ENCODE results near the gene TTBK1. TPM values are rescaled to one million over a fixed set of nuclear protein-coding genes. Genes with fewer than 3 reads are reported as not detected.

TTBK1 gene
- total and polyA plus RNA-seq, 2 donors: 0.05 to 0.09 TPM

- Histone ChIP-seq H3K4me3 (ENCODE audit: low read length in 2 of 2) (no peak overlapping the region), H3K9me3 (ENCODE audit: control insufficient read depth in 2 of 2, insufficient read depth in 1 of 2, low read length in 1 of 2) (no peaks in the 10 kb centered on the region), H3K27me3 (ENCODE audit: control insufficient read depth in 2 of 2, insufficient read depth in 1 of 2, low read length in 1 of 2) (peaks cover 0 to 30% of the 10 kb centered on the region in 2 donors), H3K4me1 (ENCODE audit: control insufficient read depth in 2 of 2, insufficient read depth in 2 of 2, low read length in 2 of 2) (peaks cover 0 to 3% of the 10 kb centered on the region in 2 donors), H3K36me3 (ENCODE audit: control insufficient read depth in 2 of 2, insufficient read depth in 2 of 2, low read length in 1 of 2) (no peaks in the 10 kb centered on the region), H3K27ac (ENCODE audit: low read depth in 1 of 2, low read length in 1 of 2) (no peak overlapping the region)
- WGBS: 96% methylated on average over 39 of the region's 39 CpGs
- DNase-seq (ENCODE audit: low read depth in 6 of 9, low spot score in 9 of 9): no peak
These were observed 19.6 kb downstream of the TTBK1 start for GRCh38 chr6:43262780-43263313.

DNA sequence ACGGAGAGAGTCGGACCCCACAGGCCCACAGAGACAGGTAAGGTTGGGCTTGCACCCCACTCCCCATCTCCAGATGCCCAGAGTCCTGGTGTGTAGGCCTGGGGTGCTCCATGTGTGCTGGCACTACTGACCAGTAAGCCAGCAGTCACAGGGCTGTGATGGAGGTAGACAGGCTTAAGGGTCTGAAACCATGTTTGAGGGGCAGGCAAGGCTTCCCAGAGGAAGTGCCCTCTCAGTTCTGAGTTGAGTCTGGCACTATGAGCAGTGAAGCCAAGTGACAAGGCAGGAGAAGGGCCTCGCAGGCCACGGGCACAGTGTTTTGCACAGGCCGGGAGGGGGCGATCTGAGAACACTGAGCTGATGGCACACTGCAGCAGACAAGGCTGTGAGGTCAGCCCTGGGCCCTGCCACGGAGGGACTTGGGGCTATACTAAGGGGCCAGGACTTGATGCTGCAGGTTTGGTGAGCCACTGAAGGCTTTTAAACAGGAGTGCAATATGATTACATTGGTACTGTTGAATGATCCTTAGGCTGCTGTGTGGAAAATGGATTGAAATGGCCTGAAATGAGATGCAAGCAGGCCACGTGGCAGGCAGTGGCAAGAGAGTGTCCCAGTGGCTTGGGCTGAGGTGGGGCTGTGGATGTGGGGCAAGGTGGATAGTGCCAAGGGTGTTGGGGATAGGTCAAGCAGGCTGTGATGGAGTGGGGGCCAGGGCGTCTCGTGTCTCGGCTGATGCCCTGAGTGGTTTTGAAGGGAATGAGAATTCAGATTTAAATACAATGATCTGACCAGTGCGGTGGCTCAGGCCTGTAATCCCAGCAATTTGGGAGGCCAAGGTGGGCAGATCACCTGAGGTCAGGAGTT lies 20.3 kb downstream of the TTBK1 start:
- 56% methylated on average over 12 of the region's 12 CpGs for WGBS
- DNase-seq (ENCODE audit: low read depth in 6 of 9, low spot score in 9 of 9): peak in 6 of 9 donors; percentile 26 to 70 (median 42)
- H3K36me3 ChIP-seq (ENCODE audit: control insufficient read depth in 2 of 2, insufficient read depth in 2 of 2, low read length in 1 of 2): no peaks in the 10 kb centered on the region
- no peak overlapping the region for H3K27ac ChIP-seq (ENCODE audit: low read depth in 1 of 2, low read length in 1 of 2)
- H3K27me3 ChIP-seq (ENCODE audit: control insufficient read depth in 2 of 2, insufficient read depth in 1 of 2, low read length in 1 of 2): peaks cover 0 to 36% of the 10 kb centered on the region in 2 donors
- H3K4me3 ChIP-seq (ENCODE audit: low read length in 2 of 2): no peak overlapping the region
- H3K4me1 ChIP-seq (ENCODE audit: control insufficient read depth in 2 of 2, insufficient read depth in 2 of 2, low read length in 2 of 2): peaks cover 0 to 3% of the 10 kb centered on the region in 2 donors
- no peaks in the 10 kb centered on the region for H3K9me3 ChIP-seq (ENCODE audit: control insufficient read depth in 2 of 2, insufficient read depth in 1 of 2, low read length in 1 of 2)

GRCh38 chr6:43264599-43265145 lies 21.4 kb downstream of the TTBK1 start:
- peaks cover 5 to 12% of the 10 kb centered on the region in 2 donors for H3K4me1 ChIP-seq (ENCODE audit: control insufficient read depth in 2 of 2, insufficient read depth in 2 of 2, low read length in 2 of 2)
- 92% methylated on average over 5 of the region's 5 CpGs for WGBS
- no peak overlapping the region for H3K4me3 ChIP-seq (ENCODE audit: low read length in 2 of 2)
- H3K9me3 ChIP-seq (ENCODE audit: control insufficient read depth in 2 of 2, insufficient read depth in 1 of 2, low read length in 1 of 2): no peaks in the 10 kb centered on the region
- DNase-seq (ENCODE audit: low read depth in 6 of 9, low spot score in 9 of 9): no peak
- peaks cover 2 to 41% of the 10 kb centered on the region in 2 donors for H3K27me3 ChIP-seq (ENCODE audit: control insufficient read depth in 2 of 2, insufficient read depth in 1 of 2, low read length in 1 of 2)
- no peaks in the 10 kb centered on the region for H3K36me3 ChIP-seq (ENCODE audit: control insufficient read depth in 2 of 2, insufficient read depth in 2 of 2, low read length in 1 of 2)
- H3K27ac ChIP-seq (ENCODE audit: low read depth in 1 of 2, low read length in 1 of 2): no peak overlapping the region

DNA sequence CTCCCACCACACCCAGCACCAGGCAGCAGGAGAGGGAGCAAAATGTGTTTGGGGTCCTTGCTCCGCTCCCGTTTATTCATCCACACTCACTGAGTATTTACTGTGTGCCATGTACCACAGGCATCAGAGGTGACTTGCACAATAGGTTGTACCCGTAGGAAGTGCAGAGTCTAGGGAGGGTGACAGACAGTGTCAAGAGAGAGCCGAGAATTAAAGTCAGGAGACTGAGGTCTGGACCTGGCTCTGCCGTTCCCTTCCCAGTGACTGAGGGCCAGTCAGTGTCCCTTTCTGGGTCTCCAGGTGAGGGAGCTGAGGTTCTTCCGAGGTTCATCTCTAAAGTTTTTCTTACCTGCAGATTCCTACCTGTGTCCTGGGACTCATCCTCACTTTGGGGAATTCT lies 22.3 kb downstream of the TTBK1 start:
- 95% methylated on average over 6 of the region's 6 CpGs for WGBS
- Histone ChIP-seq H3K4me1 (ENCODE audit: control insufficient read depth in 2 of 2, insufficient read depth in 2 of 2, low read length in 2 of 2) (peaks cover 9 to 20% of the 10 kb centered on the region in 2 donors), H3K27me3 (ENCODE audit: control insufficient read depth in 2 of 2, insufficient read depth in 1 of 2, low read length in 1 of 2) (peaks cover 2 to 50% of the 10 kb centered on the region in 2 donors), H3K4me3 (ENCODE audit: low read length in 2 of 2) (no peak overlapping the region), H3K27ac (ENCODE audit: low read depth in 1 of 2, low read length in 1 of 2) (no peak overlapping the region), H3K36me3 (ENCODE audit: control insufficient read depth in 2 of 2, insufficient read depth in 2 of 2, low read length in 1 of 2) (no peaks in the 10 kb centered on the region), H3K9me3 (ENCODE audit: control insufficient read depth in 2 of 2, insufficient read depth in 1 of 2, low read length in 1 of 2) (peaks cover 0 to 2% of the 10 kb centered on the region in 2 donors)
- no peak for DNase-seq (ENCODE audit: low read depth in 6 of 9, low spot score in 9 of 9)

GRCh38 chr6:43267619-43268354 lies 24.5 kb downstream of the TTBK1 start:
- WGBS: 96% methylated on average over 7 of the region's 7 CpGs
- no peak for DNase-seq (ENCODE audit: low read depth in 6 of 9, low spot score in 9 of 9)
- Histone ChIP-seq H3K36me3 (ENCODE audit: control insufficient read depth in 2 of 2, insufficient read depth in 2 of 2, low read length in 1 of 2) (no peaks in the 10 kb centered on the region), H3K27me3 (ENCODE audit: control insufficient read depth in 2 of 2, insufficient read depth in 1 of 2, low read length in 1 of 2) (peaks cover 2 to 72% of the 10 kb centered on the region in 2 donors), H3K9me3 (ENCODE audit: control insufficient read depth in 2 of 2, insufficient read depth in 1 of 2, low read length in 1 of 2) (peaks cover 0 to 2% of the 10 kb centered on the region in 2 donors), H3K27ac (ENCODE audit: low read depth in 1 of 2, low read length in 1 of 2) (no peak overlapping the region), H3K4me3 (ENCODE audit: low read length in 2 of 2) (no peak overlapping the region), H3K4me1 (ENCODE audit: control insufficient read depth in 2 of 2, insufficient read depth in 2 of 2, low read length in 2 of 2) (peaks cover 9 to 22% of the 10 kb centered on the region in 2 donors)

- Histone ChIP-seq H3K36me3 (ENCODE audit: control insufficient read depth in 2 of 2, insufficient read depth in 2 of 2, low read length in 1 of 2) (no peaks in the 10 kb centered on the region), H3K27me3 (ENCODE audit: control insufficient read depth in 2 of 2, insufficient read depth in 1 of 2, low read length in 1 of 2) (peaks cover 4 to 78% of the 10 kb centered on the region in 2 donors), H3K4me3 (ENCODE audit: low read length in 2 of 2) (no peak overlapping the region), H3K27ac (ENCODE audit: low read depth in 1 of 2, low read length in 1 of 2) (no peak overlapping the region), H3K9me3 (ENCODE audit: control insufficient read depth in 2 of 2, insufficient read depth in 1 of 2, low read length in 1 of 2) (peaks cover 0 to 2% of the 10 kb centered on the region in 2 donors), H3K4me1 (ENCODE audit: control insufficient read depth in 2 of 2, insufficient read depth in 2 of 2, low read length in 2 of 2) (peaks cover 9 to 22% of the 10 kb centered on the region in 2 donors)
- 76% methylated on average over 3 of the region's 3 CpGs for WGBS
- no peak for DNase-seq (ENCODE audit: low read depth in 6 of 9, low spot score in 9 of 9)
These were observed 25.0 kb downstream of the TTBK1 start for GRCh38 chr6:43268355-43268700.

DNA sequence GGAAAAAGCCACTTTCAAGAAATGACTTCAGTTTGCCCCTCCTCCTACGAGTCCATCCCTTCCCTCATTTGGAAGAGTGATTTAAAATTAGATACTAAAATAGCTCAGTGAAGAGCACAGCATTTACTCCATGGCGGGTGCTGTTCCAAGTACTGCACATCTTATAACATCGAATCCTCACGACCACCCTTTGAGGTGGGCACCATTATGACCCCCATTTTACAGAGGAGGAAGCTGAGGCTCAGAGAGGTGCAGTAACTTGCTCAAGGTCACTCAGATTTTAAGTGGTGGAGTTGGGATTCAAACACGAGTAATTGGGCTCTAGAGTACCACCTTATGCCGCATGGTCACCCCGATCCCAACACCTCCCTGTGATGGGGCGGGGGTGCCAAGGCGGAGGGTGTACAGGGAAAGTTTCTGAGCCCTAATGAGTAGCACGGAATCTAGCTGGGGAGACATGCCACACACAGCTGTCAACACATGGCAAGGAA lies 25.5 kb downstream of the TTBK1 start:
- Histone ChIP-seq H3K27ac (ENCODE audit: low read depth in 1 of 2, low read length in 1 of 2) (no peak overlapping the region), H3K4me3 (ENCODE audit: low read length in 2 of 2) (no peak overlapping the region), H3K9me3 (ENCODE audit: control insufficient read depth in 2 of 2, insufficient read depth in 1 of 2, low read length in 1 of 2) (peaks cover 0 to 2% of the 10 kb centered on the region in 2 donors), H3K36me3 (ENCODE audit: control insufficient read depth in 2 of 2, insufficient read depth in 2 of 2, low read length in 1 of 2) (no peaks in the 10 kb centered on the region), H3K4me1 (ENCODE audit: control insufficient read depth in 2 of 2, insufficient read depth in 2 of 2, low read length in 2 of 2) (peaks cover 9 to 22% of the 10 kb centered on the region in 2 donors), H3K27me3 (ENCODE audit: control insufficient read depth in 2 of 2, insufficient read depth in 1 of 2, low read length in 1 of 2) (peaks cover 8 to 83% of the 10 kb centered on the region in 2 donors)
- no peak for DNase-seq (ENCODE audit: low read depth in 6 of 9, low spot score in 9 of 9)
- WGBS: 86% methylated on average over 10 of the region's 10 CpGs

DNA sequence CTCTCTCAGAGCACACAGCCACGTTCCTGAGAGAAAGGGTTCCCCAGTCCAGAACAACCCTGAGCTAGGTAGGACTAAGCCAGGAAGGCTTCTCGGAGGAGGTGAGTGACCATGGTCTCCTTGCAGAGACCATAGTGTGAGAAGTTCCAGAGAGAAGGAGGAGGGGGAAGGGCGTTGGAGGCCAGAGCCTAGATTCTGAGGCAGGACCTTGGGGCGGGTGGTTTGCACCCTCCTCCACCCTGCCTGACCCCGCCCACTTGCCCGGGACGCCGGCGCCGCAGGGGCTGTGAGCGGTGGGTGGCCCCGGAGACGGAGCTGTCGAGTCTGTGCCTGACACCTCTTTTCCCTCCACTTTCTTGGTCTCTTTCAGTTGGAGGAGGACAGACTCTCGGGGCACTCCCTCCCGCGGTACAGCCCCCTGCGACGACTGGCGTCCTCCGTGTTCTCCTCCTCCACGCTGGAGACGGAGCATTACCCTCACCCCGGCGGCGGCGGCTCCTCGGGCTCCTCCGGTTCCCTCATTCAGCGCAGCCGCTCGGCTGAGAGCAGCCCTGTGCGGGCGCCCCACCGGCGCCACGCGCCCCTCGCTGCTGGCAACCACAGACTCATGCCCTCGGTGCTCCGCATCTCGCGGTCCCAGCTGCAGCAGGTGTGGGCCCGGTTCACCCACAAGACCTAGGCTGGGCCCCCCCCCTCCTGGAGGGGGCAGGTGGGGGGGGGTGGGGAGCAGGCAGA lies 26.2 kb downstream of the TTBK1 start:
- DNase-seq (ENCODE audit: low read depth in 6 of 9, low spot score in 9 of 9): peak in 5 of 9 donors; percentile 22 to 53 (median 35)
- peak overlapping the region in 1 of 2 donors; percentile 55 for H3K27ac ChIP-seq (ENCODE audit: low read depth in 1 of 2, low read length in 1 of 2)
- peaks cover 13 to 88% of the 10 kb centered on the region in 2 donors for H3K27me3 ChIP-seq (ENCODE audit: control insufficient read depth in 2 of 2, insufficient read depth in 1 of 2, low read length in 1 of 2)
- H3K36me3 ChIP-seq (ENCODE audit: control insufficient read depth in 2 of 2, insufficient read depth in 2 of 2, low read length in 1 of 2): no peaks in the 10 kb centered on the region
- 3% methylated on average over 44 of the region's 44 CpGs for WGBS
- peak overlapping the region; percentile 16 to 49 for H3K4me3 ChIP-seq (ENCODE audit: low read length in 2 of 2)
- H3K4me1 ChIP-seq (ENCODE audit: control insufficient read depth in 2 of 2, insufficient read depth in 2 of 2, low read length in 2 of 2): peaks cover 9 to 22% of the 10 kb centered on the region in 2 donors
- H3K9me3 ChIP-seq (ENCODE audit: control insufficient read depth in 2 of 2, insufficient read depth in 1 of 2, low read length in 1 of 2): peaks cover 0 to 2% of the 10 kb centered on the region in 2 donors
